Measurements from ENCODE around the gene DIP2B.

DIP2B gene

DNA sequence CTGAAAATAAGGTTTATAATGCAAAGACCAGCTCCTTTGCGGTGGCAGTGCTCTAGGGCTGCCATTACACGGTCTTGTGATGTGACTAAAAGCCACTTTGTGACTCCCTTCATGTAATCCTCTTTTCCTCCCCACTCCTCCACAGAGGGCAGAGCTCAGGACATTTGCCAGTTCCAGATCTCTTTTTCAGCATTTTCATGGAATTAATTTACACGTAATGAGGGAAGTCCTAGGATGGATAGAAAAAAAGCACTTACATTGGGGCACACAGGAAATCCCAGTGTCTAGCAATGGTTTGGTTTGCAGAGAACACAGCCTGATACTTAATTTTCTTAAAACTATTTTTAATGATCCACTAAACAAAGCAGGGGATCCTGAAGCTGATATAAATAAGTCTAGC is 241.6 kb downstream of the DIP2B start:
- no peaks in the 10 kb centered on the region for H3K4me1 ChIP-seq (ENCODE audit: control insufficient read depth, low read depth, low read length)
- peaks cover 21% of the 10 kb centered on the region for H3K36me3 ChIP-seq (ENCODE audit: control insufficient read depth, low read depth, low read length)
- no peaks in the 10 kb centered on the region for H3K9me3 ChIP-seq (ENCODE audit: control insufficient read depth, low read depth, low read length)
- H3K9ac ChIP-seq (ENCODE audit: low read length), result no peak overlapping the region
- H3K27ac ChIP-seq (ENCODE audit: low read length), result no peak overlapping the region
- H3K4me3 ChIP-seq (ENCODE audit: low read length), result no peak overlapping the region
- no peaks in the 10 kb centered on the region for H3K27me3 ChIP-seq (ENCODE audit: control insufficient read depth, insufficient read depth, low read length)

GRCh38 chr12:50747817-50748216 is 243.0 kb downstream of the DIP2B start:
- Histone ChIP-seq H3K4me1 (ENCODE audit: control insufficient read depth, low read depth, low read length) (no peaks in the 10 kb centered on the region), H3K27ac (ENCODE audit: low read length) (no peak overlapping the region), H3K36me3 (ENCODE audit: control insufficient read depth, low read depth, low read length) (peaks cover 15% of the 10 kb centered on the region), H3K9me3 (ENCODE audit: control insufficient read depth, low read depth, low read length) (no peaks in the 10 kb centered on the region), H3K4me3 (ENCODE audit: low read length) (no peak overlapping the region), H3K9ac (ENCODE audit: low read length) (no peak overlapping the region), H3K27me3 (ENCODE audit: control insufficient read depth, insufficient read depth, low read length) (no peaks in the 10 kb centered on the region)

- Histone ChIP-seq H3K27ac (ENCODE audit: low read length) (no peak overlapping the region), H3K9me3 (ENCODE audit: control insufficient read depth, low read depth, low read length) (no peaks in the 10 kb centered on the region), H3K9ac (ENCODE audit: low read length) (no peak overlapping the region), H3K36me3 (ENCODE audit: control insufficient read depth, low read depth, low read length) (peaks cover 10% of the 10 kb centered on the region), H3K4me3 (ENCODE audit: low read length) (no peak overlapping the region), H3K4me1 (ENCODE audit: control insufficient read depth, low read depth, low read length) (no peaks in the 10 kb centered on the region), H3K27me3 (ENCODE audit: control insufficient read depth, insufficient read depth, low read length) (no peaks in the 10 kb centered on the region)
Observed at GRCh38 chr12:50749459-50749882, 244.7 kb downstream of the DIP2B start.

- Histone ChIP-seq H3K27me3 (ENCODE audit: control insufficient read depth, insufficient read depth, low read length) (no peaks in the 10 kb centered on the region), H3K9ac (ENCODE audit: low read length) (no peak overlapping the region), H3K36me3 (ENCODE audit: control insufficient read depth, low read depth, low read length) (peaks cover 5% of the 10 kb centered on the region), H3K9me3 (ENCODE audit: control insufficient read depth, low read depth, low read length) (no peaks in the 10 kb centered on the region), H3K4me1 (ENCODE audit: control insufficient read depth, low read depth, low read length) (no peaks in the 10 kb centered on the region), H3K27ac (ENCODE audit: low read length) (no peak overlapping the region), H3K4me3 (ENCODE audit: low read length) (no peak overlapping the region)
Observed at GRCh38 chr12:50750366-50750765, 245.6 kb downstream of the DIP2B start.

- Histone ChIP-seq H3K9ac (ENCODE audit: low read length) (no peak overlapping the region), H3K27me3 (ENCODE audit: control insufficient read depth, insufficient read depth, low read length) (no peaks in the 10 kb centered on the region), H3K36me3 (ENCODE audit: control insufficient read depth, low read depth, low read length) (no peaks in the 10 kb centered on the region), H3K9me3 (ENCODE audit: control insufficient read depth, low read depth, low read length) (no peaks in the 10 kb centered on the region), H3K27ac (ENCODE audit: low read length) (no peak overlapping the region), H3K4me1 (ENCODE audit: control insufficient read depth, low read depth, low read length) (no peaks in the 10 kb centered on the region), H3K4me3 (ENCODE audit: low read length) (no peak overlapping the region)
Observed at GRCh38 chr12:50751948-50752721, 247.3 kb downstream of the DIP2B start.

GRCh38 chr12:50753232-50753769 is 248.5 kb downstream of the DIP2B start:
- no peak overlapping the region for H3K4me3 ChIP-seq (ENCODE audit: low read length)
- no peaks in the 10 kb centered on the region for H3K36me3 ChIP-seq (ENCODE audit: control insufficient read depth, low read depth, low read length)
- no peak overlapping the region for H3K9ac ChIP-seq (ENCODE audit: low read length)
- H3K9me3 ChIP-seq (ENCODE audit: control insufficient read depth, low read depth, low read length), result no peaks in the 10 kb centered on the region
- no peaks in the 10 kb centered on the region for H3K4me1 ChIP-seq (ENCODE audit: control insufficient read depth, low read depth, low read length)
- H3K27ac ChIP-seq (ENCODE audit: low read length), result no peak overlapping the region
- H3K27me3 ChIP-seq (ENCODE audit: control insufficient read depth, insufficient read depth, low read length), result no peaks in the 10 kb centered on the region

DNA sequence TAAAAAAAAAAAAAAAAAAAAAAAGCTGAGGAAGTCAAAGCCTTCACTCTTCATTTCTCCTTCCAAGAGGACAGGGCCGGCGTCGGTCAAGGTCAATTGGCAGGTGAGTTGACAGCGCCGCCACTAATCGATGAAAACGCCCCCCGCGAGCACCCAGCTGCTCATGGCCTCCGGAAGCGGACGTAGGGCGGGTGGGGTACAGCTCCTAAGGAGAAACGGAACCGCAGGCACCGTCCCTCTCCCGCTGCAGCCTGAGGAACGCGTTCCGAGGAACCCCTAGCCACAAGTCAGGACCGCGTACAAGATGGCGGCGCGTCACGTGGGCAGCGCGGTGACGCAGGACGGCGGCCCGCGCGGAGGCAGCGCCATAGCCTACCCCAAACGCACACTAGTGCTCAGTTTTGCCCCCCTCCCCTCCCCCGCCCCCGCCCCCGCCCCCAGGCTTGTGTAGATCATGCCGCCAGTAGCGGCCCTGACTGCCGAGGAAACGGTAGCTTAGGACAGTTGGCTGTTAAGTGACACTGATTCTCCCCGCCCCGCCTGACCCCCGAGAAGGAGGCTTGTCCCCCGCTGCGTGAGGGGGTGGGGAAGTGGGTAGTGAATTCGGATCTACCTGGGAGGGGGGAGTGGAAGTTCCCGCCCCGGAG is 259.0 kb downstream of the DIP2B start, which contains the start of gene ATF1:
Gene ATF1 (plus strand): TSS at position 463 of the 647 bp plus-strand sequence. CDS start 16,045 bp downstream, outside the sequence.
- Histone ChIP-seq H3K27ac (ENCODE audit: low read length) (peak within 1 kb of the TSS; percentile 87), H3K27me3 (ENCODE audit: control insufficient read depth, insufficient read depth, low read length) (no peaks in the 10 kb centered on the region), H3K4me1 (ENCODE audit: control insufficient read depth, low read depth, low read length) (peaks cover 4% of the 10 kb centered on the region), H3K4me3 (ENCODE audit: low read length) (peak within 1 kb of the TSS; percentile 87), H3K9ac (ENCODE audit: low read length) (peak within 1 kb of the TSS; percentile 91), H3K36me3 (ENCODE audit: control insufficient read depth, low read depth, low read length) (no peaks in the 10 kb centered on the region), H3K9me3 (ENCODE audit: control insufficient read depth, low read depth, low read length) (no peaks in the 10 kb centered on the region)

- Histone ChIP-seq H3K27me3 (ENCODE audit: control insufficient read depth, insufficient read depth, low read length) (no peaks in the 10 kb centered on the region), H3K27ac (ENCODE audit: low read length) (peak overlapping the region; percentile 80), H3K9ac (ENCODE audit: low read length) (peak overlapping the region; percentile 79), H3K9me3 (ENCODE audit: control insufficient read depth, low read depth, low read length) (no peaks in the 10 kb centered on the region), H3K4me3 (ENCODE audit: low read length) (peak overlapping the region; percentile 87), H3K4me1 (ENCODE audit: control insufficient read depth, low read depth, low read length) (peaks cover 4% of the 10 kb centered on the region), H3K36me3 (ENCODE audit: control insufficient read depth, low read depth, low read length) (no peaks in the 10 kb centered on the region)
Observed at GRCh38 chr12:50764286-50765094, 259.7 kb downstream of the DIP2B start.

DNA sequence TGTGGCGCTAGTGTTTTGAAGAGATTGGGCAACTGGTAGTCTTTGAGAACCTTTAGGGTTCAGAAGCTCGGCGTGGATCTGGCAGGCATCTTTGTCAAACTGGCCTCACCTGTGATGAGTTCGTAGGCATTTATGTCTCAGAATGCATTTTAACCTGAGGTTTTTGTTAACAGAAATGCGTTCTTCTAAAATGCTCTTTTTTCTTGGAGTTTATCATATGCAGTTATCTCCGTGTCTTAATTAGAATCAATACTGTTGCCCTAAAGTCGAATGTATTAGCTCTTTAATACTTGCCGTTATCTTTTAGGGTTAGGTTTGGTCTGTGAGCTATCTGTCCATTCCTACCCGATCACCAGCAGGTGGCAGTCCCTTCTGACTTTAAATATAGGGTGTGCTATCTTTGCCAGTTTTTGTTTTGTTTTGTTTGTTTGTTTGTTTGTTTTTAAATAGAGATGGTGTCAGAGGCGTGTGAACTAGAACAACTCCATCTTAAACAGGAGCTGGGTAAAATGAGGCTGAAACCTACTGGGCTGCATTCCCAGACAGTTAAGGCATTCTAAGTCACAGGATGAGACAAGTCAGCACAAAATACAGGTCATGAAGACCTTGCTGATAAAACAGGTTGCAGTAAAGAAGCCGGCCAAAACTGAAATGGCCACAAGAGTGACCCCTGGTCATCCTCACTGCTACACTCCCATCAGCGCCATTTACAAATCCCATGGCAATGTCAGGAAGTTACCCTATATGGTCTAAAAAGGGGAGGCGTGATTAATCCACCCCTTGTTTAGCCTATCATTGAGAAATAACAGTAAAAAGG is 260.5 kb downstream of the DIP2B start:
- no peaks in the 10 kb centered on the region for H3K36me3 ChIP-seq (ENCODE audit: control insufficient read depth, low read depth, low read length)
- H3K27ac ChIP-seq (ENCODE audit: low read length), result no peak overlapping the region
- peak overlapping the region; percentile 87 for H3K4me3 ChIP-seq (ENCODE audit: low read length)
- peaks cover 4% of the 10 kb centered on the region for H3K4me1 ChIP-seq (ENCODE audit: control insufficient read depth, low read depth, low read length)
- H3K9me3 ChIP-seq (ENCODE audit: control insufficient read depth, low read depth, low read length), result no peaks in the 10 kb centered on the region
- H3K27me3 ChIP-seq (ENCODE audit: control insufficient read depth, insufficient read depth, low read length), result no peaks in the 10 kb centered on the region
- peak overlapping the region; percentile 79 for H3K9ac ChIP-seq (ENCODE audit: low read length)

DNA sequence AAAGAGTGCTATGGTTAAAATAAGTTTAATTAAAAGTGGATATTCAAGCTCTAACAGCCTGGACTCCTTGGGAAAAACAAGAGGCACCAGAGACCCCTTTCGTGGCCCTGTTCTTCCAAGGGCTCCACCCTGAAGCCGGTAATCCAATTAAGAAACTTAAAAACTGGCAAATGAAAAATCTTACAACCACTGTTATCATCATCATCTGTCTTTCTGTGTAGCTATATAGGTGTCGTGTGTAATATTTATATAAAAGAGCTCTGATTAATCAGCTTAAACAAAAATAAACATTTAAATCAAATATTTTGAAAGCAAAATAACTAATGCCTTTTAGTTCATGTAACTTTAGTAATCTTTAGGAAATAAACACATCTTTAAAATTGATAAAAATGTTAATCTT is 263.6 kb downstream of the DIP2B start:
- no peak overlapping the region for H3K27ac ChIP-seq (ENCODE audit: low read length)
- no peaks in the 10 kb centered on the region for H3K9me3 ChIP-seq (ENCODE audit: control insufficient read depth, low read depth, low read length)
- no peak overlapping the region for H3K4me3 ChIP-seq (ENCODE audit: low read length)
- no peaks in the 10 kb centered on the region for H3K4me1 ChIP-seq (ENCODE audit: control insufficient read depth, low read depth, low read length)
- H3K36me3 ChIP-seq (ENCODE audit: control insufficient read depth, low read depth, low read length), result peaks cover 3% of the 10 kb centered on the region
- H3K9ac ChIP-seq (ENCODE audit: low read length), result no peak overlapping the region
- H3K27me3 ChIP-seq (ENCODE audit: control insufficient read depth, insufficient read depth, low read length), result no peaks in the 10 kb centered on the region
